SH-SY5Y (cell line): ENCODE measurements around the gene TMEM164.

Experiments used
- GATA2 ChIP-seq: IDR thresholded peaks from 2 replicates; pipeline ENCODE4 v1.6.1; 2011; ENCODE audit warnings: mild to moderate bottlenecking, low read depth, low read length
- GATA3 ChIP-seq: IDR thresholded peaks from 2 replicates; pipeline ENCODE4 v1.6.1; 2011; ENCODE audit warnings: low read depth, mild to moderate bottlenecking, low read length, moderate library complexity

DNA sequence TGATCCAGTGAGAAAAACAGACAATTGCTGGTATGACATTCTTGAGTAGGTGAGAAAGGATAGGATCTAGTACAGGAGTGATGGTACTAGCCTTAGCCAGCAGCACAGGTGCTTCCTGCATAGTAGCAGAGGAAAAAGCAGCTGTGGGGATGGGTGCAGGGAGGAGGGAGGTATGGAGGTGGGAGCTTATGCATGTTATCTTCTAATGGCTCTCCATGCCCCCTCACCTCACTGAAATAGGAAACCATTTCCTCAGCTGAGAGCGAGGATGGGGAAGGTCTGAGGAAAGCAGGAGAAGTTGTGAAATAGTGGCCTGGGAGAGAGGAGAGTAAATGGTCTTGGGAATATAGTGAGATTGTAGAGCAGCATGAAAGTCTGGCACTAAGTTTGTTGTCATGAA is 136.3 kb downstream of the TMEM164 start:
- TF ChIP-seq GATA2 = no peak
- no peak for TF ChIP-seq GATA3
